ENCODE measurements around the gene LBHD1. TPM values are rescaled to one million over a fixed set of nuclear protein-coding genes. Genes with fewer than 3 reads are reported as not detected.

The LBHD1 gene
- 1.4 and 3.7 TPM in 2 replicates for total RNA-seq (2016; rRNA removed; fragmentation: Illumina TruSeq; extraction: Trizol)
- total RNA-seq (2016; cell fraction: cytosol; rRNA removed; fragmentation: Illumina TruSeq; extraction: Trizol; ENCODE audit: low read depth): 0.53 and 0.81 TPM in 2 replicates
- 1.00 and 3.4 TPM in 2 replicates for total RNA-seq (2016; cell fraction: insoluble cytoplasmic fraction; rRNA removed; fragmentation: Illumina TruSeq; extraction: Trizol)
- 1.1 and 1.6 TPM in 2 replicates for total RNA-seq (2016; cell fraction: membrane; rRNA removed; fragmentation: Illumina TruSeq; extraction: Trizol)
- total RNA-seq (2016; cell fraction: nucleus; rRNA removed; fragmentation: Illumina TruSeq; extraction: Trizol): 6.2 and 8.7 TPM in 2 replicates
- 3.2 and 3.6 TPM in 2 replicates for polyA plus RNA-seq (2011; rRNA removed)
- 1.4 and 1.6 TPM in 2 replicates for polyA plus RNA-seq (2011; cell fraction: cytosol; rRNA removed)
- polyA plus RNA-seq (2011; cell fraction: nucleus; rRNA removed): 9.9 and 12.9 TPM in 2 replicates
- 1.5 and 2.4 TPM in 2 replicates for polyA plus RNA-seq (2012)
- polyA plus RNA-seq (2016; cell fraction: cytosol; fragmentation: Illumina TruSeq; extraction: Trizol; ENCODE audit: low read depth): 0.57 and 0.60 TPM in 2 replicates
- polyA plus RNA-seq (2016; cell fraction: insoluble cytoplasmic fraction; fragmentation: Illumina TruSeq; extraction: Trizol; ENCODE audit: low read depth): 1.5 and 1.7 TPM in 2 replicates
- polyA plus RNA-seq (2016; cell fraction: membrane; fragmentation: Illumina TruSeq; extraction: Trizol; ENCODE audit: low read depth): 0.63 and 1.1 TPM in 2 replicates
- polyA plus RNA-seq (2016; cell fraction: nucleus; fragmentation: Illumina TruSeq; extraction: Trizol; ENCODE audit: insufficient read depth, low read depth): 14.4 and 15.0 TPM in 2 replicates
- polyA minus RNA-seq (2011; rRNA and poly(A)+ RNA removed; ENCODE audit: low replicate concordance): 2.8 and 22.4 TPM in 2 replicates
- polyA minus RNA-seq (2011; cell fraction: cytosol; rRNA and poly(A)+ RNA removed): 1.4 TPM in 1 of 2 replicates, not detected in the other
- 9.1 and 10.4 TPM in 2 replicates for polyA minus RNA-seq (2011; cell fraction: nucleus; rRNA and poly(A)+ RNA removed)
- Bru-seq, nascent RNA: percentile 66 among the genes with signal in this experiment
- percentile 79 among the genes with signal in this experiment for BruChase-seq, experiment 1, labeled RNA remaining after a 6-hour chase
- BruChase-seq, experiment 2, labeled RNA remaining after a 2-hour chase: percentile 75 among the genes with signal in this experiment
- long read RNA-seq, experiment 1, partial matches to known transcripts: 0 of 1 reads
- long read RNA-seq, experiment 1, other reads (novel, unspliced or antisense): 1 of 1 reads
- long read RNA-seq, experiment 2, partial matches to known transcripts: 2 of 7 reads
- long read RNA-seq, experiment 2, other reads (novel, unspliced or antisense): 5 of 7 reads

DNA sequence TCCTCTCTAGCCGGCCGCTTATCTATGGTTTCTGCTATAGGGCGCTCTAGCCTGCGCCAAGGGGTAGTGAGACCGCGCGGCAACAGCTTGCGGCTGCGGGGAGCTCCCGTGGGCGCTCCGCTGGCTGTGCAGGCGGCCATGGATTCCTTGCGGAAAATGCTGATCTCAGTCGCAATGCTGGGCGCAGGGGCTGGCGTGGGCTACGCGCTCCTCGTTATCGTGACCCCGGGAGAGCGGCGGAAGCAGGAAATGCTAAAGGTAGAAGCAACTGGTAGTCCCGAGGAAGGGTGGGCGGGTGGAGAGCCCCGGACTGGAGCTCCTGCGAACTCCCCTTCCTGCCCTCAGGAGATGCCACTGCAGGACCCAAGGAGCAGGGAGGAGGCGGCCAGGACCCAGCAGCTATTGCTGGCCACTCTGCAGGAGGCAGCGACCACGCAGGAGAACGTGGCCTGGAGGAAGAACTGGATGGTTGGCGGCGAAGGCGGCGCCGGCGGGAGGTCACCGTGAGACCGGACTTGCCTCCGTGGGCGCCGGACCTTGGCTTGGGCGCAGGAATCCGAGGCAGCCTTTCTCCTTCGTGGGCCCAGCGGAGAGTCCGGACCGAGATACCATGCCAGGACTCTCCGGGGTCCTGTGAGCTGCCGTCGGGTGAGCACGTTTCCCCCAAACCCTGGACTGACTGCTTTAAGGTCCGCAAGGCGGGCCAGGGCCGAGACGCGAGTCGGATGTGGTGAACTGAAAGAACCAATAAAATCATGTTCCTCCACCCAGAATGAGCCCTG is at the start of gene LBHD1, which contains the start of gene UQCC3:
TSS of gene LBHD1 (minus strand) at position 660 of the 782 bp plus-strand sequence. CDS start 2,236 bp downstream, outside the sequence.
TSS of gene UQCC3 (plus strand) at position 66 of the 782 bp plus-strand sequence. CDS start at position 139, 73 bp downstream.
- H3K4me1 ChIP-seq (ENCODE audit: insufficient read depth, low read length): peaks cover 59% of the 10 kb centered on the region
- peaks cover 31% of the 10 kb centered on the region for H3K79me2 ChIP-seq (ENCODE audit: insufficient read depth, low read length)
- FAIRE-seq (peak; percentile 66), ATAC-seq (peak; percentile 83), DNase-seq (ENCODE audit: low spot score) (peak; percentile 79)
- ChIA-PET POLR2A (interaction anchor here (0.9 to 6.6 kb wide), 32 partner anchors 8 to 247 kb away, joined by 3 to 53 read pairs (median 6); partner anchors contain the start of genes AHNAK, B3GAT3, EEF1G and GANAB), CTCF (ENCODE audit: low intra/inter-chr PET ratio, low total read pairs) (no interaction called here)
- H3K27me3 ChIP-seq (ENCODE audit: control insufficient read depth in 1 of 2, insufficient read depth in 2 of 2, low read length in 2 of 2): no peaks in the 10 kb centered on the region; a peak in 1 of 5 replicates
- BruUV-seq (replicated peaks): TSS peak; percentile 49
- peak within 1 kb of the TSS; percentile 90 for H3K27ac ChIP-seq (ENCODE audit: extremely low read length, insufficient read depth, low read length)
- in situ Hi-C loops (cut with HindIII; ENCODE audit: extremely low pct_ligation_motif_present, low pct_unique_long_range_greater_than_20kb): no loop called here
- H3K4me3 ChIP-seq (replicated peaks in 1 of 3; ENCODE audit: insufficient read depth in 1 of 3, low read depth in 2 of 3, low read length in 3 of 3): peak within 1 kb of the TSS; percentile 76 to 98 (median 91)
- H3K4me2 ChIP-seq (ENCODE audit: low read depth, low read length): peak within 1 kb of the TSS; percentile 76
- intact Hi-C loops (cut with micrococcal nuclease; ENCODE audit: unreplicated experiment): no loop called here
- peak within 1 kb of the TSS; percentile 80 for H2AFZ ChIP-seq (ENCODE audit: low read length)
- H3K9me3 ChIP-seq (ENCODE audit: low read length): no peaks in the 10 kb centered on the region
- WGBS (ENCODE audit: low lambda C conversion rate): 0% methylated on average over 8 of the region's 59 CpGs
- peaks cover 0 to 12% of the 10 kb centered on the region in 2 experiments; a peak in 2 of 5 replicates for H3K36me3 ChIP-seq (replicated peaks in 1 of 2; ENCODE audit: control insufficient read depth in 1 of 2, insufficient read depth in 2 of 2, low read length in 2 of 2)
- peak within 1 kb of the TSS; percentile 96 for H3K9ac ChIP-seq (ENCODE audit: insufficient read depth, low read depth, low read length)
- H4K20me1 ChIP-seq (ENCODE audit: insufficient read depth, low read length): no peaks in the 10 kb centered on the region; the same call in 1 of the 2 replicates
- TF ChIP-seq, protein P1, sequence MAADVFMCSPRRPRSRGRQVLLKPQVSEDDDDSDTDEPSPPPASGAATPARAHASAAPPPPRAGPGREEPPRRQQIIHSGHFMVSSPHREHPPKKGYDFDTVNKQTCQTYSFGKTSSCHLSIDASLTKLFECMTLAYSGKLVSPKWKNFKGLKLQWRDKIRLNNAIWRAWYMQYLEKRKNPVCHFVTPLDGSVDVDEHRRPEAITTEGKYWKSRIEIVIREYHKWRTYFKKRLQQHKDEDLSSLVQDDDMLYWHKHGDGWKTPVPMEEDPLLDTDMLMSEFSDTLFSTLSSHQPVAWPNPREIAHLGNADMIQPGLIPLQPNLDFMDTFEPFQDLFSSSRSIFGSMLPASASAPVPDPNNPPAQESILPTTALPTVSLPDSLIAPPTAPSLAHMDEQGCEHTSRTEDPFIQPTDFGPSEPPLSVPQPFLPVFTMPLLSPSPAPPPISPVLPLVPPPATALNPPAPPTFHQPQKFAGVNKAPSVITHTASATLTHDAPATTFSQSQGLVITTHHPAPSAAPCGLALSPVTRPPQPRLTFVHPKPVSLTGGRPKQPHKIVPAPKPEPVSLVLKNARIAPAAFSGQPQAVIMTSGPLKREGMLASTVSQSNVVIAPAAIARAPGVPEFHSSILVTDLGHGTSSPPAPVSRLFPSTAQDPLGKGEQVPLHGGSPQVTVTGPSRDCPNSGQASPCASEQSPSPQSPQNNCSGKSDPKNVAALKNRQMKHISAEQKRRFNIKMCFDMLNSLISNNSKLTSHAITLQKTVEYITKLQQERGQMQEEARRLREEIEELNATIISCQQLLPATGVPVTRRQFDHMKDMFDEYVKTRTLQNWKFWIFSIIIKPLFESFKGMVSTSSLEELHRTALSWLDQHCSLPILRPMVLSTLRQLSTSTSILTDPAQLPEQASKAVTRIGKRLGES (CRISPR knock-in tag; IDR thresholded peaks at IDR 0.05; ENCODE audit: borderline replicate concordance): no peak
- TF ChIP-seq NFIC (IDR thresholded peaks at IDR 0.05; ENCODE audit: low read length) (no peak), NFIB (CRISPR knock-in tag; IDR thresholded peaks at IDR 0.05; ENCODE audit: borderline replicate concordance) (no peak), ZNF501 (CRISPR knock-in tag; IDR thresholded peaks at IDR 0.05) (peak; percentile 78; the same call in 1 of the 2 replicates), KAT8 (CRISPR knock-in tag; IDR thresholded peaks at IDR 0.05) (peak; percentile 94), XBP1 (CRISPR knock-in tag; IDR thresholded peaks at IDR 0.05) (peak; percentile 87; the same call in 1 of the 2 replicates), CREM (IDR thresholded peaks at IDR 0.05) (no peak), CREM (CRISPR knock-in tag; IDR thresholded peaks at IDR 0.05) (no peak)
- TF ChIP-seq, protein P2, sequence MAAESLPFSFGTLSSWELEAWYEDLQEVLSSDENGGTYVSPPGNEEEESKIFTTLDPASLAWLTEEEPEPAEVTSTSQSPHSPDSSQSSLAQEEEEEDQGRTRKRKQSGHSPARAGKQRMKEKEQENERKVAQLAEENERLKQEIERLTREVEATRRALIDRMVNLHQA (CRISPR knock-in tag; IDR thresholded peaks at IDR 0.05): no peak

All from HepG2 (cell line).